ENCODE measurements around the gene FAM227B.

DNA sequence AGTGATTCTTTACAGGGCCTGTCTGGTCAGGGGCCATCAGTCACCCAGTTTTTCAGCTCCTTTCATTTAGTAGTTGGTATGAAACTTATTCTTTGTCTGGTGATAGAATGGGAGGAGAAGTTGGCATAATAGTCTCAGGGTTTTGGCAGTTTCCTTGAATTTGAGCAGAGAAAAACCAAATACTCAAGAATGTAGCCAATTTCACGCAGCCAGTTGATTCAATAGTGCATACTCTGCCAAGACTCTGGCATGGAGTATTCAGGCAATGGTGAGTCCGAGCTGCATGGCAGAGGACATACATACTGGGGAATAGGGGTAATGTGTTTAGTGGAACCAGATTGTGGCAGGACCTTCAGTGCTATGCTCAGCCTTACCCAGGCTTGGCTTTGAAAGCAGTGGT is 332.2 kb downstream of the FAM227B start:
- TF ChIP-seq CTCF (IDR thresholded peaks at IDR 0.05 in 8 of 11, conservative IDR thresholded peaks at IDR 0.05 in 3 of 11) (no peak), POLR2A (IDR thresholded peaks at IDR 0.05) (no peak)

All from spleen (tissue), 7 donors.